Urinary bladder (tissue), 4 donors: Measurements from ENCODE around the gene LARGE2. TPM values are rescaled to one million over a fixed set of nuclear protein-coding genes. Genes with fewer than 3 reads are reported as not detected.

Experiments used
- DNase-seq: peaks from one replicate; pipeline ENCODE4 v3.0.0-alpha.2; 2015; ENCODE audit errors: extremely low spot score
- H3K27ac ChIP-seq: one replicate; pipeline ENCODE4 v1.5.1; 2013; ENCODE audit warnings: low read depth, mild to moderate bottlenecking, moderate library complexity
- H3K36me3 ChIP-seq: one replicate; pipeline ENCODE4 v1.6.1; 2013; ENCODE audit warnings: mild to moderate bottlenecking, moderate library complexity; ENCODE audit not compliant: insufficient read depth
- H3K4me1 ChIP-seq: one replicate; pipeline ENCODE4 v1.6.1; 2013; ENCODE audit warnings: mild to moderate bottlenecking, moderate library complexity; ENCODE audit not compliant: insufficient read depth
- H3K4me3 ChIP-seq: one replicate; pipeline ENCODE4 v1.5.1; 2013; ENCODE audit warnings: low read depth, low read length
- WGBS: extraction: QIAGEN DNeasy Blood & Tissue Kit; methylation state at CpG from one replicate; pipeline ENCODE4 v1.1.7; 2013; 5-methylcytosine and 5-hydroxymethylcytosine counted together
- polyA plus RNA-seq: library from polyadenylated mRNA; stranded (reverse); fragments of 200-250 nt; gene quantifications from one replicate; pipeline ENCODE4 v1.2.3, GENCODE V29; 2013
- total RNA-seq: library from RNA; depleted of rRNA; stranded (reverse); fragments of >200 nt; gene quantifications from one replicate; pipeline ENCODE4 v1.2.3, GENCODE V29; 2014
- donor health status: healthy with polysubstance abuse.
- donor health status: healthy.

Gene LARGE2
- 1.3 TPM for total RNA-seq
- 4.0 TPM for polyA plus RNA-seq

DNA sequence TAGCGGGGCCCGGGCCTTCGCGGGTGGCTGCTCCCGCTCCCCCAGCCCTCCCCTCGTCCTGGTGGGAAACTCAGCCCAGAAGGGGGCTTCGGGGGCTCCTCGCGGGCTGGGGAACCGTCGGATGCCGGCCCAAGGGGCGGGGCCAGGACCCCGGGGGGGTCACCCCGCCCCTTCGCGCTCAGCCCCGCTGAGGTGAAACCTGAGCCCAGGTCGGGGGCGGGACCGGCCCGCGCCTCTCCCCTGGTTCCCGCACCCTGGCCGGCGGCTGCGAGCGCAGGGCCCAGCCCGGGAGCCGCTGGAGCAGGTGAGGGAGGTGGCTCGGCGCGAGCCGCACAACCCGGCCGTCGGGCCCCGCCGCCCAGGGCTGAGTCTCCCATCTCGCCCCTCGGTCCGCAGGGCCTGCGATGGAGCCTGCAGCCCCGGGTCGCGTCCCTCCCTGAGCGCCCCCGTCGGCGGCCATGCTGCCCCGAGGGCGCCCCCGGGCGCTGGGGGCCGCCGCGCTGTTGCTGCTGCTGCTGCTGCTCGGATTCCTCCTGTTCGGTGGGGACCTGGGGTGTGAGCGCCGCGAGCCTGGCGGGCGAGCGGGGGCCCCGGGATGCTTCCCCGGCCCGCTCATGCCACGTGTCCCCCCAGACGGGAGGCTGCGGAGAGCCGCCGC lies at the start of gene LARGE2:
Gene LARGE2, plus strand, starts transcription at position 232 of the 658 bp plus-strand sequence. Its CDS starts 227 bp downstream, at position 459.
- Histone ChIP-seq H3K27ac (no peak within 1 kb of the TSS), H3K4me3 (peak within 1 kb of the TSS; percentile 28), H3K36me3 (no peaks in the 10 kb centered on the region), H3K4me1 (peaks cover 1% of the 10 kb centered on the region)
- DNase-seq: no peak
- WGBS: 1% methylated on average over 72 of the region's 73 CpGs

GRCh38 chr11:45876401-45876800 lies 46.1 kb upstream of the LARGE2 start:
- peaks cover 15% of the 10 kb centered on the region for H3K36me3 ChIP-seq
- no peak for DNase-seq
- H3K4me3 ChIP-seq: no peak overlapping the region
- no peak overlapping the region for H3K27ac ChIP-seq
- WGBS: 66% methylated on average over 6 of the region's 6 CpGs
- no peaks in the 10 kb centered on the region for H3K4me1 ChIP-seq

GRCh38 chr11:45877221-45877620 lies 45.2 kb upstream of the LARGE2 start:
- Histone ChIP-seq H3K4me3 (no peak overlapping the region), H3K4me1 (no peaks in the 10 kb centered on the region), H3K27ac (no peak overlapping the region), H3K36me3 (peaks cover 7% of the 10 kb centered on the region)
- no peak for DNase-seq
- WGBS: 86% methylated on average over 8 of the region's 8 CpGs

- H3K4me3 ChIP-seq: no peak overlapping the region
- WGBS: 88% methylated on average over 3 of the region's 3 CpGs
- no peak overlapping the region for H3K27ac ChIP-seq
- H3K36me3 ChIP-seq: peaks cover 7% of the 10 kb centered on the region
- no peaks in the 10 kb centered on the region for H3K4me1 ChIP-seq
- DNase-seq: no peak
These were observed 44.6 kb upstream of the LARGE2 start for GRCh38 chr11:45877845-45878244.

DNA sequence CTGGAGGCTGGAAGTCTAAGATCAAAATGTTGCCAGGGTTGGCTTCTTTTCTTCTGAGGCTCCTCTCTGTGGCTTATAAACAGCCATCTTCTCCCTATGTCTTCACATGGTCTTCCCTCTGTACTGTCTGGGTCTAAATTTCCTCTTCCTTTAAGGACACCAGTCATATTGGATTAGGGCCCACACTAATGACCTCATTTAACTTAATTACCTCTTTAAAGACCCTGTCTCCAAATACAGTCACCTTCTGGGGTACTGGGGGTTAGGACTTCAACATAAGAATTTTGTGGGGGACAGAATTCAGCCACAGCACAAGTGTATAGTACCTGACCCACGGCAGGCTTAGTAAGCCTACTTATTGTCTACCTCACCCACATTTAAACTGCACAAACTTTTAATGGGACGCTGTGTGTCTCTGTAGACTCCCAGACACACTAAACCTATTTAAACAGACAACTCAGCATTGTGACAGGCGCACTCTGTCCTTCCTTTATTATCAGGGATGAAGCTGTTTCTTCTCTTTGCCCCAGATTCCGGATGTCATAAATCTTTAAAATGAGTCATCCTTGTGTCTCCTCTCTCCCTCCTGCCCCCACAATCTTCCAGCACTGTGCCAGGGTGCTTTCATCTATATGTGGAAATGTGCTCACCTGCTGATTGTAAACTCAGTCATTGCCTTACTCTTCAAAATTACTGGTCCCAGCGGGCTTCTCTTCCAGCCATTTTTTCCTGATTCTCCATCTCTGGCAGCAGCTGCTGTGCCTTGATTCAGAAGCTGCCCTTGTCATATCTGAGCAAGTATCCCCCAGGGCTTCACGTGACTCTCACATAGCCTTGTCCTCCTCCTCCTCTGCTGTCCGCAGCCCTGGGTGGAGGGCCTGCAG lies 42.4 kb upstream of the LARGE2 start:
- DNase-seq: no peak
- Histone ChIP-seq H3K36me3 (peaks cover 7% of the 10 kb centered on the region), H3K4me1 (no peaks in the 10 kb centered on the region), H3K4me3 (no peak overlapping the region), H3K27ac (no peak overlapping the region)
- WGBS: 69% methylated on average over 7 of the region's 7 CpGs

- H3K27ac ChIP-seq: no peak overlapping the region
- H3K4me3 ChIP-seq: no peak overlapping the region
- WGBS: 78% methylated on average over 15 of the region's 15 CpGs
- H3K4me1 ChIP-seq: no peaks in the 10 kb centered on the region
- peaks cover 2% of the 10 kb centered on the region for H3K36me3 ChIP-seq
- no peak for DNase-seq
These were observed 41.5 kb upstream of the LARGE2 start for GRCh38 chr11:45880772-45881570.

GRCh38 chr11:45881708-45882368 lies 40.6 kb upstream of the LARGE2 start:
- Histone ChIP-seq H3K4me1 (no peaks in the 10 kb centered on the region), H3K4me3 (no peak overlapping the region), H3K36me3 (peaks cover 2% of the 10 kb centered on the region), H3K27ac (no peak overlapping the region)
- whole genome bisulfite sequencing: 82% methylated on average over 6 of the region's 6 CpGs
- DNase-seq: no peak

GRCh38 chr11:45884596-45885185 lies 37.8 kb upstream of the LARGE2 start:
- Histone ChIP-seq H3K4me3 (no peak overlapping the region), H3K27ac (no peak overlapping the region), H3K36me3 (peaks cover 2% of the 10 kb centered on the region), H3K4me1 (no peaks in the 10 kb centered on the region)
- DNase-seq: no peak
- 85% methylated on average over 10 of the region's 10 CpGs for WGBS

DNA sequence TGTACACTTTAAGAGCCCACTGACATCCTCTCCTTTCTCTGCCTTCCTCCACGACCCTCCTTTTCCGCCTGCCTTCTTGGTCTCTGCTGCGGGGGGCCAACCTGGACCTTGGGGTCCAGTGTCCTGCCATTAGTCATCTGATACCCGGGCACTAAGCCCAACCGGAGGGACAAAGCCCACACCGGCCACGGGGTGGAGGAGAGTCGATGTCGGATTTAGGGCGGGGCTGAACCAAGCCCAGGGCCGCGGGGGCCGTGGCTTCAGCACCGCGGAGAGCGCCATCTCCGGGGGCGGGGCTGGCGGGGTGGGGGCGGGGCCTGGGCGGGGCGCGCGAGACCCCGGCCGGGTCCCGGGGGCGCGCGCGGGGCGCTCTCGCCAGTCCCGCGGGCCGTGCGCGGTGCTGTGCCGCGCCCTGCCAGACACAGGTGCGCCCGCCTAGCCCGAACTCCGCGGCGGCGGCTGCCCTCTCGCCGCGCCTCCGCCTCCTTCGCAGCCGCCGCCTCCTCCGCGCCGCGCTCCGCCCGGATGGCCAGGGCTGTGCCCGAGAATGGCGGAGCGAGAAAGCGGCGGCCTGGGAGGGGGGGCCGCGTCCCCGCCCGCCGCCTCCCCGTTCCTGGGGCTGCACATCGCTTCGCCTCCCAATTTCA lies 37.1 kb upstream of the LARGE2 start, which contains the start of gene MAPK8IP1:
Gene MAPK8IP1, plus strand, starts transcription at position 378 of the 647 bp plus-strand sequence. Its CDS starts 170 bp downstream, at position 548.
- no peak for DNase-seq
- Histone ChIP-seq H3K4me1 (no peaks in the 10 kb centered on the region), H3K27ac (no peak within 1 kb of the TSS), H3K36me3 (peaks cover 2% of the 10 kb centered on the region), H3K4me3 (peak within 1 kb of the TSS; percentile 63)
- WGBS: 1% methylated on average over 73 of the region's 73 CpGs

DNA sequence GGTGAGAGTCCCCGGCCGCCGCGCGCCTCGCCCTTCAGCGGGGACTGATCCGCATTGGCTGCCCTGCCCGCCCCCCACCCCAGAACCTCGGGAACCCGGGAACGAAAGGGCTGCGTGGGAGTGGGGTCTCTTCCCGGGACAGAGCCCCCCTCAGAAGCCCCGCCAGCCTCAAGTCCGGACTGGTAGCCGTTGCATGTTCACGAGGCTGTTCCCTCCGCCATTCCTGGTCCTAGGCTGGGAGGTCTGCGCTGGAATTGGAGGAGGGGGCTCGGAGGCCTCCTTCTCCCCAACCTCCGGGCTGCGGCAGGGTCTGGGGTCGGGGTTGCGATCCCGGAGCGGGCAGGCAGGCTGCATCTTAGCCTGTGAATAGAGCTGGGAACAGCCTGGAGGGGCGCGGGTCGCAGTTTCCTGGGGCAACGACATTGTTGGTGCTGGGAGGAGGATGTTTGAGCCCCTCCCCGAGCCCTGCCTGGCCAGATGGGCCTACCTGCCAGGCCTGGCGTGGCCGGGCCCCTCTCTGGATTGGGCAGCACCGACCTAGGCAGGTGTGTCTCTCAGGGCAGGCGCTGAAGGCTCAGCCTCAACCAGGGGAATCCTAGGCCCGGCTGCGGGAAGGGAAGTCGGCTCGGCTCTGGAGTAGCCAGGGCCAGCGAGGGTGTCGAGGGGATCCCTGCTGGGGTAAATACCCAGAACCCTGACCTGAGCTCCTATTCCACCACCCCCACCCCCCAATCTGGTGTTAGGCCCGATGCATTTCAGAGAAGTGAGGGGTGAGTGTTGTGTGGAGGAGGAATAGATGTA lies 36.3 kb upstream of the LARGE2 start:
- Histone ChIP-seq H3K4me1 (no peaks in the 10 kb centered on the region), H3K36me3 (peaks cover 1% of the 10 kb centered on the region), H3K27ac (no peak overlapping the region), H3K4me3 (peak overlapping the region; percentile 63)
- DNase-seq: no peak
- WGBS: 14% methylated on average over 43 of the region's 43 CpGs

- WGBS: 89% methylated on average over 4 of the region's 4 CpGs
These were observed 35.5 kb upstream of the LARGE2 start for GRCh38 chr11:45886816-45887520.

More at GRCh38 chr11:45886816-45887520, 35.5 kb upstream of the LARGE2 start:
- H3K4me3 ChIP-seq: no peak overlapping the region
- no peak for DNase-seq
- H3K36me3 ChIP-seq: no peaks in the 10 kb centered on the region
- no peaks in the 10 kb centered on the region for H3K4me1 ChIP-seq
- no peak overlapping the region for H3K27ac ChIP-seq
